ENCODE results near the gene AFF2.
"Not testable (repeated sequence)": the region's sequence is repeated elsewhere in the genome, so short reads cannot be mapped to it uniquely, and the experiment has no call there.

Gene AFF2

GRCh38 chrX:148856505-148856904, 356.1 kb downstream of the AFF2 start:
- DNase-seq (no peak), ATAC-seq (no peak)

GRCh38 chrX:148865277-148866210, 365.1 kb downstream of the AFF2 start:
- DNase-seq: no peak
- no peak for ATAC-seq

DNA sequence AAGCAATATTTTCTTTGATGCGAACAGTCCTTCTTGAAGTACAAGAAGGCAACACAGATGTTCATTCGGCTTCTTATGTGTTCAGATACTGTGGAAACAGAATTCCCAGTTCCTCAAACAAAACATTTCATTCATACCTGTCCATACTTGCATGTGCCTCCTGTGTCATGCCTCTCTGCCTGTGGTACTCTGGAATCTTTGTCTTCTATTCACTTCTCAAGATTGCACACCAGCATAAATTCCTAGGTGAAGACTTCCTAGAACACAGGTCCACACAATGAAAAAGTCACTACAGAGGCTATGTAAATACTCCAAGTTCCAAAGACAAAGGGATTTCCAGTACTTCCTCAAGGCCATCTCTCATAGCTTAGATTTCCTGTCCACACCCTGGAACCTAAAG, 367.2 kb downstream of the AFF2 start:
- ATAC-seq (no peak), DNase-seq (no peak)

DNA sequence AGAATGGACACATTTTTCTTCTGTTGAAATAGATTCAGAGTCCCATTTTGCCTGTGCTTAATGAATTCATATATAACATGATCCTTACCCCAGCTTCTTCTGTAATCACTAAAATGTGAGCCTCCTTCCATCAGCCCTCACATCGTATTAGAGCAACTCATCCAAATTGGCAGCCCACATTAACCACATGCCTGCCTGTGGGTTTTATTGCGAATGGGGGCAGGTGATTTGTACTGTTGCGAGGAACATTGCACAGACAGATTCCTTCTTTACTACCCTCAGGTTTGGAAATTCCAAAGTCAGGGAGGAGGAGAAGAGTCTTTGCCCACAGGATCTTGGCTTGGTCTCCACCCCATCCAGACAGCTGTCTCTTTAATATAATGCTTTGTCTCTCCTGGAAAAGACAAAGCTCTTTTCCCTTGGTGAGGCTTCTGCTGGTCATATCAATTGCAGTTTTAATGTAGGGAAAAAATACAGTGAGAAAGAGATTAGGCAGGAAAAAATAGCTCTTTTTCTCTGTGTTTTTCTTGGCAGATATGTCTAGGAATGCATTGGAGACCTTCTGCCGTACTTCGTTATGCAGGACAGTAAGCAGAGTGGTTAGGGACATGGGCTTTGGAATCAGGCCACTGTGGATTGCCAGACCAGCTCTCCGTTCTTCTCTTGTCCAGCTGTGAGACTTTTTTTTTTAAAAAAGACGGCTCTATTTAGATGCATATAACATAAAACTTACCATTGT, 371.2 kb downstream of the AFF2 start:
- DNase-seq: no peak

GRCh38 chrX:148872161-148872535, 371.7 kb downstream of the AFF2 start:
- DNase-seq: no peak

More for the DNA sequence above, 371.2 kb downstream of the AFF2 start:
- ATAC-seq: no peak

GRCh38 chrX:148872881-148873280, 372.5 kb downstream of the AFF2 start:
- ATAC-seq (no peak), DNase-seq (no peak)

More at GRCh38 chrX:148872161-148872535, 371.7 kb downstream of the AFF2 start:
- no peak for ATAC-seq

DNA sequence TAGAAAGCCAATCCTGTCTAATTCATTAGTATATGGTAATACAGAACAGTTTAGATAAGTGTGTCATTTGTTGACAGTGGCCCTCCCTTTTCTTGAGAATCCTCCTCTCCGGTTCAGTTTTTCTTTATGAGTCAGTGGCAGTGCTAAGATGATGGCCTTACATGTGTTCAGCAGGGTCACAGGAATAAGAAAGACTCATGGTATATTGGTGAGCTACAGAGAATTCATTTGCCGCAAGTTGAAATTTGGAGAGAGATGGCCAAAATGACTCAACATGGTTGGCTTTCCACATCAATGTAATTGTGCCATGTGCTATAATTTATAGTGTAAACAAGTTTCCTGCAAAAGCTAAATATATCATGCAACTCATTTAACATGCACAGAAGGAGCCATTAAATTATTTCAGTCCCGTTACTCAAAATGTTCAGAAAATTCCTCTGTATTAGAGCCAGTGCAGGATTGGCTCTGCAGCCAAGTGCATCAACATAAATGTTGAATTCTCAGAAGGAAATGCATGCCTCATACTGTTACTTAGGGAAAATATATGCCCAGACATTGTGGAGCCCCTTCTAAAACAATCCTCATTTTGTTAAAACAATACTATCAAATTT, 374.3 kb downstream of the AFF2 start:
- no peak for DNase-seq
- ATAC-seq: no peak

DNA sequence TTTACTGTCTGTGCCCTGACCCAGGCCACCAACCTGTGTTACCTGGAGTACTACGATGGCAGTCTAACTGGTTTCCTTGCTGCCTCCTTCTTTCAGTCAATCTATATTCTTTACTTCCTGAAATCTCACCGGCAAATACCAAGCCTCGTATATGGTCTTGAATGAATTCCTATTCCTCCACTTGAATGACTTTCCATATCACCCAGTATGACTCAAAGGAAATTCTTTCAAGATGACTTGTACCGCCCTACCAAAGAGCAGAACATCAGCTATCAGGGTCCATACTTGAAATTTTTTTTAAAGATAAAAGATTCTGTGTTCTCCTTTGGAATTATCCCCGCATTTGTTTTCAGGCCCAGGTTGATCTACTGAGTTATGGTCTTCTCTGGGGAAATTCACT, 378.0 kb downstream of the AFF2 start:
- DNase-seq: no peak
- ATAC-seq: no peak

DNA sequence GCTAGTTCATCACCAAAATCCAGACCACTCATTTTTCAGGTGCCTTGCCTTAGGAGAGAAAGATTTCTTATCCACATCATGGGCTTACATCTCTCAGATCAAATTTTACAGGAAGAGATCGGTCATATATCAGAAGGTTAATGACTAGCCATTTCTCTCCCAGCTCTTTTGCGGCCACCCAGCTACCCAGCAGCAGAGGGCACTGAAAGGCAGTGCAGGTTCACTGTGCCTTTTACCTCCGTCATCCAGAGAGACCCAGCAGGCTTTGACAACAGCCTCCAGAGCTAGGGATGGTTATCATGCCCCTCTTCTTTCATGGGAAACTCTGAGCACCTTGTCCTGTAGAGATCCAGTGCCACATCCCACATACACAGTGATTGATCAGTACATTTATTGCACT, 384.8 kb downstream of the AFF2 start:
- no peak for ATAC-seq
- no peak for DNase-seq

GRCh38 chrX:148893395-148893794, 393.0 kb downstream of the AFF2 start:
- DNase-seq (no peak), ATAC-seq (no peak)

- ATAC-seq (no peak), DNase-seq (no peak)
Measured at GRCh38 chrX:148902581-148902980, 402.2 kb downstream of the AFF2 start.

- DNase-seq: no peak
- ATAC-seq: no peak
Measured at GRCh38 chrX:148903176-148903575, 402.8 kb downstream of the AFF2 start.

GRCh38 chrX:148904421-148905111, 404.1 kb downstream of the AFF2 start:
- no peak for DNase-seq
- no peak for ATAC-seq

- DNase-seq: no peak
- no peak for ATAC-seq
Measured at GRCh38 chrX:148905400-148905799, 405.0 kb downstream of the AFF2 start.

- ATAC-seq, DNase-seq: not testable (repeated sequence)
Measured at GRCh38 chrX:148906628-148907027, 406.2 kb downstream of the AFF2 start.

- DNase-seq (no peak), ATAC-seq (no peak)
Measured at GRCh38 chrX:148909758-148910157, 409.3 kb downstream of the AFF2 start.

- DNase-seq (no peak), ATAC-seq (no peak)
Measured at GRCh38 chrX:148913971-148914370, 413.6 kb downstream of the AFF2 start.

DNA sequence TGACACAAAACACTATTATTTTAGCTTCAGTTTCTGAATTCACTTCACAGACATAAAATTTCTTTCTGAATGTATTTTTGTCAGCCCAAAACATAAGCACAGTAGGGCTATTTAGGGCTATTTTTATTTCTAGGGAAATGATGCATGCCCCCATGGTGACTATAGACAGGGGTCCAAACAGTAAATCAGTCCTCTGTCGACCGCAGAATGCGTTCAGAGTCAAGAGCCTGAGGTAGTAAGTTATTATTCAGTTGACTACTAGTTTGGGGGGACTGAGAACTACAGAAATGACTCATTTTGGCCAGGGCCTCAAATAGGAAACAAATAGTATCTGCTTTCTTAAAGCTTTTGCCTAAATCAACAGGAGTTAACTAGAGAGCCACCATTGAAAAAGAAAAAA, 414.4 kb downstream of the AFF2 start:
- ATAC-seq (no peak), DNase-seq (no peak)

DNA sequence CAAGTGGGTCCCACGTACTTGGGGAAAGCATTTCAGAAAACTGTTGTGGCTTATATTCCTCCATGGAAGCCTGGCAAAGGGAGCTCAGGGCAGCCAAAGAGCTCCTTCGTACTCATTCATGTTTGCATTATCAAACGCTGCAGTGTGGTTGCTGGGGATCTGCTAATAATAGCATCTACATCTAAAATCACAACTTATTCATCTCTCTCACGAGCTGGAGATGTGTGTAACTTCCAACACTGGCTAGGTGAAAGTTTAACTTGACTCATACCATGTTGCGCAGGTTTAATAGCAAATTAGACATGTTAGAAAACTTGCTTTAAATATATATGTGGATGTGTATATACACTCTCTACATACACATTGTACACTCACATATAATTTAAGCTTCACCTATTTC, 415.1 kb downstream of the AFF2 start:
- ATAC-seq: no peak
- DNase-seq: no peak

- DNase-seq: no peak
- ATAC-seq: no peak
Measured at GRCh38 chrX:148917441-148917840, 417.0 kb downstream of the AFF2 start.

DNA sequence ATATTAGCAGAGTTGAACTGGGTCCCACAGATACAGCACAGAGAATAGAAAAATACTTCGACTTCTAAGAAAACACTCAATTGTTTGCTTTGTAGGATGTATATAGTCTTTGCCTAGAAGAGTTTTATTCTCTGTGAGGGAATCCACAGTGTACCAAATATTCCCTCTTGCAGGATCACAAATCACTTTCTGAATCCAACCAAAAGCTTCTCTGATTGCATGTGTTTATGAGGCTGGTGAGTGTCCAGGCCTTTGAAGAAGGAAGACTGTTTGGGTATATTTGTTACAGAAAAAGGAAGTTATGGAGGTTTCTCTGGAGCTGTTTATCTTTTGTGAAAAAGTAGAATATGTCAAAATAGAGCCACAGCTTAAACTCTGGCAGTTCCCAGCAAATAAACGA, 423.2 kb downstream of the AFF2 start:
- DNase-seq (no peak), ATAC-seq (no peak)

DNA sequence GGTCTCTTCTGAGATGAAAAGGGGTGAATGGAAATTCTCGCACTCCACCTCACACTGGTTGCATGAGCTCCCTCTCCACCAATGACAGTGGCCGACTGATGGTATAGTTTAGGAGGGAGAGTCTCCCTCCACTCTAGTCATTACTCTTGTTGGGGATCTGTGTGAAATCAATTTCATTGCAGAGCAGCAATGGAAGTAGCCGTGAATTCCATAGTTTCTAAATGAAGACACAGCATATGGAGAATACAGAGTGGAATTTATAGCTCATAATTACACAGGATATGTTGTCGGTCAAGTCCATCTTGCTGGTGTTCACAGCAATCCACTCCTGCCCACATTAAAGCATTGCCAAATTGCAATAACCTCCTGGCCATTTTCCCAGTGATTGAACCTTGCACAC, 426.0 kb downstream of the AFF2 start:
- DNase-seq (no peak), ATAC-seq (no peak)

Data from stimulated activated naive CD8-positive, alpha-beta T cell treated with anti-CD3 and anti-CD28 coated beads, Interleukin-15, Interleukin-2, amounts not matched to agents 100 U/mL and 50 U/mL, for 24 hours (primary cell).